Stimulated activated CD4-positive, alpha-beta T cell treated with anti-CD3 and anti-CD28 coated beads, Interleukin-15, amount 100 ng/mL, for 48 hours (primary cell): Measurements from ENCODE around the gene CCDC93.

ENCODE experiments used
- DNase-seq, 2 donors: peaks; one replicate each; pipeline ENCODE4 v3.0.0-alpha.2; 2020; ENCODE audit warnings: low read depth in 2 of 2

The CCDC93 gene

DNA sequence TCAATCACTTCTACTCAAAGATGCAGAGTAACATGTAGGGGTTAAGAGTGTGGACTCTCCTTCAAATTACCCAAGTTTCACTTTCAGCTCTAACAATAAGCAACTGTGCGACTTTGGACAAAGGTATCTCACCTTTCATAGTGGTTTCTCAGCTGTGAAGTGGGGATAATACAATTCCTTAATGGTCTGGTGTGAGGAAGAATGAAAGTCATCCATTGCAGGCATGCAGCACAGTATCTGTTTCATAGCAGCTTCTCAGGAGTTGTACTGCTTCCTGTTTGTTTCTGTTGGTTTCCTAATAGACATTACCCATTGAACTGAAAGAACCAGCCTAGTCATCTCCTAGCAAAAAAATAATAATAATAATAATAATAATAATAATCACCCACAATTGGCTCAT lies 125.0 kb downstream of the CCDC93 start:
- no peak for DNase-seq

- no peak for DNase-seq
Observed at GRCh38 chr2:117885308-117885707, 128.6 kb downstream of the CCDC93 start.

DNA sequence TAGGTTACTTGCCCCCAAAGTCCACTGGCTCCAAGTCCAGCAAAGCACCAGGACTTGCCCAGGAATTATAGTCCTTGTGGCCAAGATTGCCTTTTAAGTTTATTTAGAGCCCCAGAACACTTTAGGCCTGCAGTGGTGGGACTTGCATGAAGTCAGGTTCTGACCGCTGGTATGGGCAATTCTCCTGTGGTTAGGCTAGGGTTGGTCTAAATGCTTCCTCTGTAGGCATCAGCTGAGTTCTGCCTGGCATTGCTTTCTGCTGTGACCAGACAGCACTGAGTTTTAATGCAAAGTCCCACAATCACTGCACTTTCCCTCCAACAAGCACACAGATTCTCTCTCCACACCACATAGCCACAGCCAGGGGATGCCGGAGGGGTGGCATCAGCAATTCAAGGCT lies 134.9 kb downstream of the CCDC93 start:
- no peak for DNase-seq

- no peak for DNase-seq
Observed at GRCh38 chr2:117875786-117876185, 138.1 kb downstream of the CCDC93 start.
